ENCODE results near the gene GRK4. TPM values are rescaled to one million over a fixed set of nuclear protein-coding genes. Genes with fewer than 3 reads are reported as not detected.
"Not testable (repeated sequence)": the region's sequence is repeated elsewhere in the genome, so short reads cannot be mapped to it uniquely, and the experiment has no call there.

GRK4 gene
- total RNA-seq, 1 donor from 2014 or later, result 59.5 TPM

GRCh38 chr4:2930135-2930757 is 33.1 kb upstream of the GRK4 start:
- FAIRE-seq (no peak), DNase-seq (ENCODE audit: low spot score in 2 of 2) (no peak)

GRCh38 chr4:2930758-2931511 is 32.4 kb upstream of the GRK4 start:
- DNase-seq (ENCODE audit: low spot score in 2 of 2) (peak; percentile 58 to 70), FAIRE-seq (no peak)

- no peak for DNase-seq (ENCODE audit: low spot score in 2 of 2)
These were observed 31.7 kb upstream of the GRK4 start for GRCh38 chr4:2931512-2932301.

GRCh38 chr4:2932321-2932950 is 30.9 kb upstream of the GRK4 start:
- DNase-seq (ENCODE audit: low spot score in 2 of 2) (no peak), FAIRE-seq (no peak)

More at GRCh38 chr4:2931512-2932301, 31.7 kb upstream of the GRK4 start:
- FAIRE-seq, result no peak

- DNase-seq (ENCODE audit: low spot score in 2 of 2) (no peak), FAIRE-seq (no peak)
These were observed 30.3 kb upstream of the GRK4 start for GRCh38 chr4:2932951-2933565.

- DNase-seq (ENCODE audit: low spot score in 2 of 2), result no peak
- FAIRE-seq, result no peak
These were observed 29.8 kb upstream of the GRK4 start for GRCh38 chr4:2933566-2934076.

- FAIRE-seq (no peak), DNase-seq (ENCODE audit: low spot score in 2 of 2) (peak in 1 of 2 donors; percentile 69)
These were observed 29.1 kb upstream of the GRK4 start for GRCh38 chr4:2934077-2934812.

GRCh38 chr4:2934813-2935761 is 28.3 kb upstream of the GRK4 start:
- FAIRE-seq, result no peak
- peak; percentile 96 to 99 for DNase-seq (ENCODE audit: low spot score in 2 of 2)

GRCh38 chr4:2935762-2936743 is 27.3 kb upstream of the GRK4 start:
- FAIRE-seq (no peak), DNase-seq (ENCODE audit: low spot score in 2 of 2) (no peak)

- no peak for FAIRE-seq
These were observed 26.6 kb upstream of the GRK4 start for GRCh38 chr4:2936773-2937145.

GRCh38 chr4:2937146-2937857 is 26.1 kb upstream of the GRK4 start:
- FAIRE-seq, result no peak
- DNase-seq (ENCODE audit: low spot score in 2 of 2), result no peak

More at GRCh38 chr4:2936773-2937145, 26.6 kb upstream of the GRK4 start:
- DNase-seq (ENCODE audit: low spot score in 2 of 2), result no peak

GRCh38 chr4:2937986-2938385 is 25.4 kb upstream of the GRK4 start:
- DNase-seq (ENCODE audit: low spot score in 2 of 2) (no peak), FAIRE-seq (no peak)

GRCh38 chr4:2938411-2938810 is 25.0 kb upstream of the GRK4 start:
- not testable (repeated sequence) for DNase-seq (ENCODE audit: low spot score in 2 of 2); FAIRE-seq

- FAIRE-seq, result no peak
- no peak for DNase-seq (ENCODE audit: low spot score in 2 of 2)
These were observed 24.5 kb upstream of the GRK4 start for GRCh38 chr4:2938906-2939305.

- DNase-seq (ENCODE audit: low spot score in 2 of 2), result no peak
- no peak for FAIRE-seq
These were observed 23.8 kb upstream of the GRK4 start for GRCh38 chr4:2939383-2940243.

Data from frontal cortex (tissue), 4 donors.